Mucosa of descending colon (tissue), 3 donors: ENCODE data around the gene TWSG1. TPM values are rescaled to one million over a fixed set of nuclear protein-coding genes. Genes with fewer than 3 reads are reported as not detected.

Experiments
- ATAC-seq: fragments of 200-7000 bp; cut with Tn5 transposase; one replicate; pipeline ENCODE4 v1.9.1; 2020; ENCODE audit warnings: mild to moderate bottlenecking, moderate library complexity
- DNase-seq, 3 donors: peaks; one replicate each; pipeline ENCODE4 v3.0.0-alpha.2; 2020
- H3K36me3 ChIP-seq: fragments of 200-600 bp; one replicate; pipeline ENCODE4 v1.8.0; 2021; ENCODE audit warnings: low read depth, mild to moderate bottlenecking
- H3K4me1 ChIP-seq: fragments of 200-600 bp; one replicate; pipeline ENCODE4 v1.8.0; 2021; ENCODE audit warnings: low read depth, mild to moderate bottlenecking
- H3K4me3 ChIP-seq: fragments of 200-600 bp; one replicate; pipeline ENCODE4 v1.8.0; 2021; ENCODE audit warnings: mild to moderate bottlenecking
- H3K9me3 ChIP-seq: fragments of 200-600 bp; one replicate; pipeline ENCODE4 v1.8.0; 2021; ENCODE audit warnings: mild to moderate bottlenecking
- intact Hi-C, 2 donors: fragments of 100-400 bp; cut with DNase I in 1 of 2; cut with micrococcal nuclease in 1 of 2; formaldehyde crosslinking; loops; one replicate each; pipeline versions ENCODE4 v1.11.0 to v1.11.1; 2022; cut with DNase I, micrococcal nuclease
- total RNA-seq, 3 donors: library from RNA; stranded (reverse); fragmentation: NEBNext Ultra II Directional in 2 of 3; extraction: Animal tissue kit (Norgen Biotek cat#: 25700) in 2 of 3; gene quantifications; one replicate each; pipeline versions ENCODE4 v1.2.1 to v1.2.4, GENCODE V29; 2021 to 2023
- TF ChIP-seq, protein P1 (sequence below): fragments of 200-600 bp; IDR thresholded peaks from one replicate; pipeline ENCODE4 v1.8.0; 2022; ENCODE audit warnings: antibody characterized with exemption, mild to moderate bottlenecking
- donor health status: DM: no; HTN: no; CAD: no; lungs with moderate emphysema.
- donor health status: DM: no; HTN: no; CAD: no.
- donor health status: DM: no; HTN: yes; CAD: no.

The TWSG1 gene
- total RNA-seq, 3 donors from 2014 or later, result 10.5 to 45.3 (median 17.8) TPM

DNA sequence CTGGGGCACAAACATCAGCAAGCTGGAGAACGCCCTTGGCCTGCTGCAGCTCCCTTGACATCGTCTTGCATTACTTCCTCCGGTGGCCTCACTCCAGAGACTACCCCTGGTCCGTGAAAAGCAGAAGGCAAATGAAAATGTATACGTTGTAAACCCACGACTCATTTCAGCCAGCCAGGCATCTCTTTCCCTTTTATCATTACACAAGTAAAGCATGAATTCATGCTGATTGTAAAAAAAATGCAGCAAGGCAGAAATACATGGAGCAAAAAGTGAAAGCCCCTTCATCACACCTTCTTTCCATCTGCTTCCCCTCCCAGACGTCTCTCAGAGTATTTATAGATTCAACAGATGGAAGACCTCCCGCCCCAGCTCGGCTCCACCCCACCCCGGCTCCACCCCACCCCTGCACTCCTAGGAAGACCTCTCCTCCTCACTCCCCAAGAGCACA, 99.1 kb downstream of the TWSG1 start:
- no peak for DNase-seq
- TF ChIP-seq, protein P1, sequence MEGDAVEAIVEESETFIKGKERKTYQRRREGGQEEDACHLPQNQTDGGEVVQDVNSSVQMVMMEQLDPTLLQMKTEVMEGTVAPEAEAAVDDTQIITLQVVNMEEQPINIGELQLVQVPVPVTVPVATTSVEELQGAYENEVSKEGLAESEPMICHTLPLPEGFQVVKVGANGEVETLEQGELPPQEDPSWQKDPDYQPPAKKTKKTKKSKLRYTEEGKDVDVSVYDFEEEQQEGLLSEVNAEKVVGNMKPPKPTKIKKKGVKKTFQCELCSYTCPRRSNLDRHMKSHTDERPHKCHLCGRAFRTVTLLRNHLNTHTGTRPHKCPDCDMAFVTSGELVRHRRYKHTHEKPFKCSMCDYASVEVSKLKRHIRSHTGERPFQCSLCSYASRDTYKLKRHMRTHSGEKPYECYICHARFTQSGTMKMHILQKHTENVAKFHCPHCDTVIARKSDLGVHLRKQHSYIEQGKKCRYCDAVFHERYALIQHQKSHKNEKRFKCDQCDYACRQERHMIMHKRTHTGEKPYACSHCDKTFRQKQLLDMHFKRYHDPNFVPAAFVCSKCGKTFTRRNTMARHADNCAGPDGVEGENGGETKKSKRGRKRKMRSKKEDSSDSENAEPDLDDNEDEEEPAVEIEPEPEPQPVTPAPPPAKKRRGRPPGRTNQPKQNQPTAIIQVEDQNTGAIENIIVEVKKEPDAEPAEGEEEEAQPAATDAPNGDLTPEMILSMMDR, result no peak
- H3K9me3 ChIP-seq, result no peaks in the 10 kb centered on the region
- no peaks in the 10 kb centered on the region for H3K36me3 ChIP-seq
- no peak overlapping the region for H3K4me3 ChIP-seq
- intact Hi-C loops, result no loop called here
- no peak for ATAC-seq
- no peaks in the 10 kb centered on the region for H3K4me1 ChIP-seq

DNA sequence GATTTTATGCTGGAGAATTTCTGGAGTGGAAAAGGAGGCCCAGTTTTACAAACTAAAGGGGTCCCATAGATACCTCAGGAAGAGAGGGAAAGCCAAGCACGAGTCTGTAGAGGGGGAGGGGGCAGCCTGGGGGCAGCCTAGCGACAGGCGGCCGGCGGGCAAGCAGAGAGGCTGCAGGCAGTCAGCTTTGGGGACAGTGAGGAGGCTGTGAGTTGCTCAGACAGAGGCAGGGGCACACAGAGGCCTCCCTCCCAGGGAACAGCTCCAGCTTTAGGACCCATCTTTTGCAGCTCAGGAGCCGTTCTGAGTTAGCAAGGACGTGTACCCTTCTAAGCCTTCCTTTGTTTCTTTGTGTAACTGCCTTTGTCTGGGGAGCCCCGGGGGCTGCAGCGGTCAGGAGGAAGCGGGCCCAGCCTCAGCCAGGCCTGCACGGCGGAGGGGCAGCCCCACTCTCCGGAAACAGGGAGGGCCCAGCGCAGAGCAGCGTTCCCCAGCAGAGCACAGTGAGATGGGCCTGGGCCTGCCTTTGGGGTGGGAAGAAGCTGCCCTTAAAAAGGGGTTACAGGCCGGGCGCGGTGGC, 99.6 kb downstream of the TWSG1 start:
- H3K4me1 ChIP-seq, result no peaks in the 10 kb centered on the region
- no peak for ATAC-seq
- H3K9me3 ChIP-seq, result no peaks in the 10 kb centered on the region
- H3K36me3 ChIP-seq, result no peaks in the 10 kb centered on the region
- intact Hi-C loops, result no loop called here
- no peak overlapping the region for H3K4me3 ChIP-seq
- TF ChIP-seq, protein P1, result no peak
- DNase-seq, result no peak

DNA sequence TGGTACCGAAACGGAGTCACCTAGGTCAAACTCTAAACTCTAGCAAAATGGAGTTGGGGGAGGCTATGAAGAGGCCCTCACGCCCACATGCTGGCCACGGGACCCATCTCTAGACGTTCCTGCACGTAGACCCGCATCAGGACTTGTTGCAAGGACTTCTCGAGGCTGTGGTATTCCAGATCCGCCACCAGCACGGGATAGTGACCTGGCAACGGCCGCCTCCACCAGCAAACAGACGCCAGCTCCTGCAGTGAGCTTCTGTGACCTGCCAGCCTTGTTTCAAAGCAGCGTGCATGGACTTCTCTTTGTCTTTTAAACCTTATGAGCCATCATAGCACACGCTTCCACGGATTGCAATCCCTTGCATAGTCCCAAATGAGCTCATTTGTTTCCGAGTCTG, 100.5 kb downstream of the TWSG1 start:
- Histone ChIP-seq H3K36me3 (no peaks in the 10 kb centered on the region), H3K4me3 (no peak overlapping the region), H3K4me1 (no peaks in the 10 kb centered on the region), H3K9me3 (no peaks in the 10 kb centered on the region)
- no peak for ATAC-seq
- TF ChIP-seq, protein P1, result no peak
- intact Hi-C loops, result no loop called here
- no peak for DNase-seq

DNA sequence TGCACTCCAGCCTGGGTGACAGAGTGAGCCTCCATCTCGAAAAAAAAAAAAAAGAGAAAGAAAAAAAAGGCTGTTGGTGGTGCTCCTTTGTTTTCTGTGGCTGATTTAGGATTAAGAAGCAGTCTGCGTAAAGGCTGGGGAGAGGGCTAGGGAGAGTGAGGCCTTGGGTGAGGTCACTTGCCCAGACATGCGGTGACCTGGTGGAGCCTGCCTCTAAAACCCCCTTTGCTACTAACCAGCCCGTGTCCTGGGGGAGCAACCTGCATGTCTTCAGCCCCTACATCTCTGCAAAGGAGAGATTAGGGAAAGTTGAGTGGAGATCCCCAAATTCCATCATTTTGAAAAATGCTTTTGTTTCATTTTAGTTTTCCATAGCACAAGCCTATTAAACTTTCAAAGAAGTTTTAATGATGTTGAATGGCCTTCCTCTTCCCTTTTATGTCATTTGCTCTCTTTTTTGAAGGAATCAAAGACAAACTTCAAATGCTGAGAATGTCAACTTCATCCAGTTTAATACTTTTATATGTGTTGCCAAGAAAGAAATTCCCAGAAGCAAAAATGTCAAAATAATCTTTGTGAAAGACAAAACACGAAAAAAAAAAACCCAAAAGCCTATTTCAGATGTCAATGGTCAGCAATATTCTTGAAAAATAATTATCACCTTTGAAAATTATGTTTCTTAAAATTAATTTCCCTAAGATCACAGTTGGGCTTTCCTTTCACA, 101.8 kb downstream of the TWSG1 start:
- TF ChIP-seq, protein P1, result no peak
- H3K4me1 ChIP-seq, result no peaks in the 10 kb centered on the region
- H3K36me3 ChIP-seq, result no peaks in the 10 kb centered on the region
- ATAC-seq (no peak), DNase-seq (no peak)
- no peak overlapping the region for H3K4me3 ChIP-seq
- intact Hi-C loops, result no loop called here
- no peaks in the 10 kb centered on the region for H3K9me3 ChIP-seq

DNA sequence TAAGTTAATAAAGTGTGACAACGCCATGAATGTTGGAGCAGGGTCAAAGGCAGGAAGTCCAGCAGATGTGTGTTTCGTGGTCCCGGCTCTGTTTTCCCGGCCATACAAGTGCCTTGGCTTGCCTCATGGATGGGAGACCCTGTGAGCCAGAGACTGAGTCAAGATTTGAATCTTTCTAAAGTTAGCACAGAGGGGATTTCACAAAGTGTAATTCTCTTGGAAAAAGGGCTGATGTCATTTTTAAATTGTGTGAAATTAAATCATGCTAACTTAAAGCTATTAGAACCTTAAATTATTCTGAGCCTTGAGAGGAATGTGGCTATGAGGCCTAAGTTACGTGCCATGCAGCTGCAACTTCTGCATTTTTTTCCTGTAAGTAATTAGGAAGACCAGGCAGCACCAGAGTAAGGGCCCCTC, 102.5 kb downstream of the TWSG1 start:
- DNase-seq (no peak), ATAC-seq (no peak)
- TF ChIP-seq, protein P1, result no peak
- Histone ChIP-seq H3K9me3 (no peaks in the 10 kb centered on the region), H3K36me3 (no peaks in the 10 kb centered on the region), H3K4me1 (no peaks in the 10 kb centered on the region), H3K4me3 (no peak overlapping the region)
- intact Hi-C loops, result no loop called here
